Duodenal mucosa (tissue), 2 donors: Measurements from ENCODE around the gene TMEM203.

Experiments
- H3K27ac ChIP-seq: one replicate; pipeline ENCODE4 v1.7.0; 2013; ENCODE audit warnings: low read depth, low read length
- H3K27me3 ChIP-seq, 2 donors: one replicate each; pipeline ENCODE4 v1.7.0; 2013; ENCODE audit warnings: low read length in 2 of 2, control low read depth in 1 of 2; ENCODE audit not compliant: insufficient read depth in 2 of 2, control insufficient read depth in 1 of 2
- H3K36me3 ChIP-seq, 2 donors: one replicate each; pipeline ENCODE4 v1.7.0; 2013; ENCODE audit warnings: low read length in 2 of 2, control low read depth in 1 of 2; ENCODE audit not compliant: insufficient read depth in 2 of 2, control insufficient read depth in 1 of 2
- H3K4me1 ChIP-seq, 2 donors: one replicate each; pipeline ENCODE4 v1.7.0; 2013; ENCODE audit warnings: low read length in 2 of 2, control low read depth in 1 of 2; ENCODE audit not compliant: insufficient read depth in 2 of 2, control insufficient read depth in 1 of 2
- H3K4me3 ChIP-seq, 2 donors: one replicate each; pipeline ENCODE4 v1.7.0; 2013; ENCODE audit warnings: low read length in 2 of 2, low read depth in 1 of 2
- H3K9ac ChIP-seq, 2 donors: one replicate each; pipeline ENCODE4 v1.7.0; 2013; ENCODE audit warnings: low read length in 2 of 2, low read depth in 1 of 2
- H3K9me3 ChIP-seq, 2 donors: one replicate each; pipeline ENCODE4 v1.7.0; 2013; ENCODE audit warnings: low read length in 2 of 2, control low read depth in 1 of 2; ENCODE audit not compliant: control insufficient read depth in 1 of 2

Gene TMEM203

DNA sequence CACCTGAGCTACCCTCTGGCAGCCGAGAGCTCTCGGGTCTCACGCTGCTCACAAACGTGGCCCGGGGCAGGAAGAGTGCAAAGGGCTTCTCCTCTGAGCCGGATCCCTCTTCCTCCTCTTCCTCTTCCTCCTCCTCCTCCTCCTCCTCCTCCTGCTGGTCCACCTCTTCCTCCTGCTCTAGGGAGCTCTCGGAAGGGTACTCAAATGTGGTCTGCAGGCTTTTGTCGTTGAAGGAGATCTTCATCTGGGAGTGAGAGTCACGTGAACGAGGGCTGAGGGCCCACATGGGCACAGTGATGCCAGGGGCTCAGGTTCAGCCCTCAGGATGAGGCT lies 13.0 kb downstream of the TMEM203 start:
- peaks cover 13 to 30% of the 10 kb centered on the region in 2 donors for H3K36me3 ChIP-seq
- H3K4me1 ChIP-seq = peaks cover 39 to 60% of the 10 kb centered on the region in 2 donors
- no peak overlapping the region for H3K27ac ChIP-seq

DNA sequence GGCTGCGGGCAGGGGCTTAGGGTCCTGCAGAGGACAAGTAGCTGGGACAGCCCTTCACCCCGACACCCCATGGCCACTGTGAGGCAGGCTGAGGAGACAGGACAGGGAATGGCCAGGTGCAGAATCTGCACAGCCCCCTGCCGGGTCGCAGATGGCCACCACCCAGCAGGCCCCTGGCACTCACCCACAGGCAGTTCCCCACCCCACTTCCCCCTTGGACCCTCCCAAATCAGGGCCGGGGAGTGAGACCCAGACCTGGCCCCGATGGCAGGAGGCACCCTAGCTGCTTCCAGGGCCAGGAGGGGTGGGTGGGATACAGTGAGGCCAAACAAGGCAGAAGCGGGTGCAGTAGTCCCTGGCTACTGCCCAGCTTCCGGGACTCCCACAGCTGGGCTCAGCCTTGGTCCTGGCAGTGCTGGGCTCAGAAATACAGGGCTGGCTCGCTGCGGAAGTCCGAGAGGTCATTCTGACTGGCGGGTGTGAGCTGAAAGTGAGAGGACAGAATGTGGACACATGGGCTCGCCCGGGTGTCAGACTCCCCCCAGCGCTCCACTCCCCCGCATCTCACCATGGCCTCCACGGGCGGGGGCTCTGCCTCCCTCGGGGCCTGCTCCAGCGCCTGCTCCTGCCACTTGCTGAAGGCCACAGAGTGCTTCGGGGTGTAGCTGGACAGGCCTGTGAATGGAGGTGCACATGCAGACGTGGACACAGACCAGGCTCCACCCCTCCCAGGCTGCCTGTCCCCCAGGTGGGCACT lies 13.6 kb downstream of the TMEM203 start:
- no peaks in the 10 kb centered on the region for H3K9me3 ChIP-seq
- no peaks in the 10 kb centered on the region for H3K27me3 ChIP-seq
- peaks cover 14 to 35% of the 10 kb centered on the region in 2 donors for H3K36me3 ChIP-seq
- H3K9ac ChIP-seq = no peak overlapping the region
- H3K27ac ChIP-seq = no peak overlapping the region
- H3K4me1 ChIP-seq = peaks cover 44 to 65% of the 10 kb centered on the region in 2 donors
- H3K4me3 ChIP-seq = no peak overlapping the region

More for the DNA sequence above, 13.0 kb downstream of the TMEM203 start:
- H3K27me3 ChIP-seq = no peaks in the 10 kb centered on the region
- H3K9me3 ChIP-seq = no peaks in the 10 kb centered on the region
- no peak overlapping the region for H3K9ac ChIP-seq
- no peak overlapping the region for H3K4me3 ChIP-seq

DNA sequence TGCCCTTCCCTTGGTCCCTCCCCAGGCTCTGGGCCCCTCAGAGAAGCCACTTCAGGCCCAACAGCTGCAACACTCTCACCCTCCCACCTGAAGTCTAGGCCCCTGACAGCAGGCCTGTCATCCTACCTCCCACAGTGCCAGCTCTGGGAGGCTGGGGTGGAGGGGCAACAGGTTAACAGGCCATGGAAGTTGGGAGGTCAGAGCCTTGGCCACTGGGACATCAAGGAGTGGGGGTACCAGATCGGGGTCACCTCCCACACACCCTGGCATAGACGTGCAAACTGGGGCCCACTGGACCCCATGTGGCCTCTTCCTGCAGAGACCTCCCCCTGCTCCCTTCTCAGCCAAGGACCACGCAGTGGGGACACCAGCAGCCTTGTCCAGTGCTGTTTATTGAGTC lies 14.2 kb downstream of the TMEM203 start:
- Histone ChIP-seq H3K36me3 (peaks cover 18 to 41% of the 10 kb centered on the region in 2 donors), H3K9me3 (no peaks in the 10 kb centered on the region), H3K4me3 (no peak overlapping the region), H3K27me3 (no peaks in the 10 kb centered on the region), H3K4me1 (peaks cover 51 to 65% of the 10 kb centered on the region in 2 donors), H3K9ac (no peak overlapping the region), H3K27ac (no peak overlapping the region)

DNA sequence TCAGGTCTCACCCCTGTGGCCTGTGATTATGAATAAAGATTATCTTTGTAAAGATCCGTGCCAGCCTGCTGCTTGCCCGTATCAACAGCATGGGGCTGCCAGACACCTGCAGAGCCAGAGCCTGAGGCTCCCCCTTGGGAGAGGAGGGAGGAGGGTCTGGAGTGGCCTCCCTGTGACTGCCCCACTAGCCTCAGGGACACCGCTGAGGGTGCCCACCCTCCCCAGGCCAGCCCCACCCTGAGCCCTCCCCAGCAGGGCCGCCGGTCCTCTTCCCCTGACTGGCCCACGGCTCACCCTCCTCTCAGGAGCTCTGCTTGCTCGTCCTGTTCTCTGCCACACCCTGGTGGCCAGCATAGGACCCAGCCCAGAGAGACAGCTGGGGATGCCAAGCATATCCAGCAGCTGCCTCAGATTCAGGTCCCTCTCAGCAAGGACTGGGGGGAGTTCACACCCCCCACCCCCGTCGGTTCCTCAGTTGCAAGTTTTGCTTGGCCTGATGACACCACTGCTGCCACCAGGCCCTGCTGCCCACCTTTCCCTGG lies 15.1 kb downstream of the TMEM203 start:
- H3K36me3 ChIP-seq = peaks cover 18 to 49% of the 10 kb centered on the region in 2 donors
- H3K9ac ChIP-seq = no peak overlapping the region
- H3K4me3 ChIP-seq = peak overlapping the region in 1 of 2 donors; percentile 95
- no peaks in the 10 kb centered on the region for H3K9me3 ChIP-seq
- H3K27me3 ChIP-seq = no peaks in the 10 kb centered on the region
- peaks cover 44 to 61% of the 10 kb centered on the region in 2 donors for H3K4me1 ChIP-seq
- peak overlapping the region; percentile 20 for H3K27ac ChIP-seq

DNA sequence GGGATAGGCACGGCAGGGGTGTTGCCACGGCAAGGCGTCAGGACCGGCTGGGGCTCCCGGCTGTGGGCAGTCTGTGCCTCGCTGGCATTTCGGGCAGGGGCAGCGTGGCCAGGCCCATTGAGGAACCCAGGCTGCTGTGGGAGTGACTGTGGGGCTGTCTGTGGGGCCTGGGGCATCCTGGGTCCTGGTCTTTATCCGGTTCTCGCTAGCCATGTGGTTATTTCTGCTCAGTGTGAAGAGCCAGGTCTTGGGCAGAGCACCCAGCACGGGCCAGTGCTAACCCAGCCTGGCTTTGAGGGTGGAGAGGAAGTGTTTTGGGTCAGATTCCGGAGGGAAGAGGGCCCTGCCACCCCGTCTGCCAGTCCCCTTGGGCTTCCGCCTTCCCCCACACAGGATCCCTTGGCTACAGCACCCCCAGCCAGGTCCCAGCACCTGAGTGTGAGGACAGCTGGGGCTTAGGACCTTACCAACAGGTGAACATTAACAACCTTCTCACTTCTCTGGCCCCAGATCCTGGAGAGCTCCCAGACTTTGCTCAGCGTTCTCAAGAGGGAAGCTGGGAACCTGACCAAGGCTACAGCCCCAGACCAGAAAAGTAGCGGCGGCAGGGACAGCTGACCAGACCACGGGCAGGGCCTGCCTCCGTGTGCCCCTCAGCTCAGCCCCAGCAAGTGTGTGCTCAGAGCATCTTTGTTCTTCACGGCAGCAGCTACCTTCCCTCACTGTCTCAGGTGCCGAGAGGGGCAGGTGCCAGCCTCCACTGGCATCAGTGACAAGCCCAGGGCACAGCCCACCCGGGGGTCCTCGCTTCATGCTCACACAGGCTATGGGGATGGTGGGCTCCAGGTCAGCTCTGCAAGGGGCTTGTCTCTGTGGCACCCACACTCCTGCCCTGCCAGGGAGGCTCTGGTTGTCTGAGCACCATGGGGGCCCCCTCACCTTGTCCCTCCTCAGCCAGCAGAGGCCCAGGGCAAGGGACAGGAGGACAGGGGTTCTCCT lies 15.9 kb downstream of the TMEM203 start:
- Histone ChIP-seq H3K27me3 (no peaks in the 10 kb centered on the region), H3K9me3 (no peaks in the 10 kb centered on the region), H3K9ac (peak overlapping the region; percentile 72 to 98), H3K36me3 (peaks cover 18 to 57% of the 10 kb centered on the region in 2 donors), H3K4me1 (peaks cover 36 to 53% of the 10 kb centered on the region in 2 donors), H3K27ac (peak overlapping the region; percentile 95), H3K4me3 (peak overlapping the region; percentile 95 to 99)

DNA sequence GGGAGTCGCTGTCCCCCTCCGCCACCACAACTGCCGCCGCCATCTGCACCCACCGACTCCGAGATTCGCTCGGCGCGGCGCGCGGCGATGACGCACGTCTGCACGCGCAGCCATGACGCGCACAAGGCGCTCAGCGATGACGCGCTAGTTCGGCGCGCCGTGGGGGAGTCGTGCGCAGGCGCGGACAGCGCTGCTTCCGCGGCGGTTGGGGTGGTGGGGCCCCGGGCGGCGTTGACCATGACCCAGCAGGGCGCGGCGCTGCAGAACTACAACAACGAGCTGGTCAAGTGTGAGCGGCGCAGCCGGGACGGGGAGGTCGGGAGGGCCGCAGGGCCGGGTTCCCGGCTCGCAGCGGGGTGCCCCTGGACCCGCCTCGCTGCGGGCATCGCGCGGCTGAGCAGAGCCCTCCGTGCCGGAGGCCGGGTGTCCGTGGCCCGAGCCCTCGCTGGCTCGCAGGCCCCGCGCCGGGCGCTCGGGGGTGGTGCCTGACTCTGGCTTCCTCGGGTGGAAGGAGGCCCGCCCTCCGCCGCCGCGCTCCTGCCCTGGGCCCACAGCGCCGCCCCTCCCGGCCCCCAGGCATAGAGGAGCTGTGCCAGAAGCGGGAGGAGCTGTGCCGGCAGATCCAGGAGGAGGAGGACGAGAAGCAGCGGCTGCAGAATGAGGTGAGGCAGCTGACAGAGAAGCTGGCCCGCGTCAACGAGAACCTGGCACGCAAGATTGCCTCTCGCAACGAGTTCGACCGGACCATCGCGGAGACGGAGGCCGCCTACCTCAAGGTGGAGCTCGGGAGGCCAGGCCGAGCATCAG lies 16.8 kb downstream of the TMEM203 start, which contains the start of the genes ANAPC2 and SSNA1:
TSS of gene ANAPC2 (minus strand) at position 71 of the 807 bp plus-strand sequence. CDS start at position 43, 28 bp downstream.
TSS of gene SSNA1 (plus strand) at position 187 of the 807 bp plus-strand sequence. CDS start at position 238, 51 bp downstream.
- H3K4me1 ChIP-seq = peaks cover 35 to 50% of the 10 kb centered on the region in 2 donors

DNA sequence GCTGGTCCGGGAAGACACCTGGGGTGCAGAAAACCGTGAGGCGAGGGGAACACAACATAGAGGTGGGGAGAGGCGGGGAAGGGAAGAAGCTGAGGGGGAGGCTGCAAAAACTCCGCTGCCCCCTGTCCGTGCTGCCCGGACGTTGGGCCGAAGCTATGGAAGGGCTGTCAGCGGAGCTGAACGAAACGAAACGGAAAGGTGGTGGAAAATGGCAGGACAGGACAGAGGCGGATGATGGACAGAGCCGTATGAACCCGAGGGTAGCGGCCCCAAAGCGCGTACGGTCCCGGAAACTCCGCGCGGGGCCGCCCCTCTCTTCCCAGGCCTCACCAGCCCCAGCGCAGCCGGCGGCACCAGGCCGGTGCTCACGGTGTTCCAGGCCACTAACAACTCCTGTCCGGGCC lies 17.4 kb downstream of the TMEM203 start:
- H3K36me3 ChIP-seq = peaks cover 28 to 72% of the 10 kb centered on the region in 2 donors
- peaks cover 35 to 50% of the 10 kb centered on the region in 2 donors for H3K4me1 ChIP-seq
- peak overlapping the region; percentile 95 to 99 for H3K4me3 ChIP-seq
- peak overlapping the region; percentile 72 to 98 for H3K9ac ChIP-seq
- H3K27me3 ChIP-seq = no peaks in the 10 kb centered on the region
- H3K9me3 ChIP-seq = no peaks in the 10 kb centered on the region
- H3K27ac ChIP-seq = peak overlapping the region; percentile 95

More for the DNA sequence above, 16.8 kb downstream of the TMEM203 start, which contains the start of the genes ANAPC2 and SSNA1:
- Histone ChIP-seq H3K9ac (peak within 1 kb of the TSS; percentile 72 to 98), H3K27ac (peak within 1 kb of the TSS; percentile 95), H3K9me3 (no peaks in the 10 kb centered on the region), H3K36me3 (peaks cover 23 to 66% of the 10 kb centered on the region in 2 donors), H3K27me3 (no peaks in the 10 kb centered on the region), H3K4me3 (peak within 1 kb of the TSS; percentile 95 to 99)

DNA sequence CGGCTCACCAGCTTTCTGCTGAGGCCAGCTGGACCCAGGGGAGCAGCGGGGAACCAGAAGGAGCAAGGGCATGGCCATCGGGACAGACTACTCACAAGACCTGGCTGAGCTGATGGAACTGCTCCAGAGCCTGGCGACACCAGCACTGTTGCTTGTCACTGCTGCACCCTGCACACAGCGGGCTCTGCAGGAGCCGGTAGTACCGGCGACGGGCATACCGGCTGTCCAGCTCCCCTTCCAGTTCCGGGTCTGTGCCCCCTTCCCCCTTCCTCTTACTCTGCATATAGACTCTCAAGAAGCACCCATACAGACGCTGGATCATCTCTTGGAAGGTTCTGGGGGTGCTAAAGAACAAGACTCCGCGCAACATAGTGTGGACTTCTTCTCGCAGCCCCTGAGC lies 18.1 kb downstream of the TMEM203 start:
- no peaks in the 10 kb centered on the region for H3K27me3 ChIP-seq
- H3K4me1 ChIP-seq = peaks cover 35 to 50% of the 10 kb centered on the region in 2 donors
- H3K9ac ChIP-seq = peak overlapping the region; percentile 72 to 98
- H3K36me3 ChIP-seq = peaks cover 25 to 73% of the 10 kb centered on the region in 2 donors
- H3K9me3 ChIP-seq = no peaks in the 10 kb centered on the region
- H3K27ac ChIP-seq = no peak overlapping the region
- H3K4me3 ChIP-seq = peak overlapping the region; percentile 95 to 99

DNA sequence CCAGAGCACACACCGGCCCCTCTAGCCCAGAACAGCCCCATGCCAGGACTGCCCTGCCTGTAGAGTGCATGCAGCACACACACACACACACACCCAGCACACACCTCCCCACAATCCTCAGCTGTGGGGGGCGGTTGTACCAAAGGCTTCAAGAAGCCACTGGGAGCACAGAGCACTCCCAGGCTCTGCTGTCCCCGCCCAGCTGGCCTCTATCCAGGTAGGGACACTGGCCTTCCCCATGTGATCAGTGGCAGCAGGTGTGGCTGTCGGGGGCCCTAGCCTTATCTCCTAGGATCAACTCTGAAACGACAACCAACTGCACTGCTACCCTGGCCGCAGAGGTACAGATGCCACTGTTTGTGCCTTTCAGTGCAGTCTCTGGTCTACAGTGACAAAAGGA lies 19.1 kb downstream of the TMEM203 start:
- Histone ChIP-seq H3K4me1 (peaks cover 35 to 46% of the 10 kb centered on the region in 2 donors), H3K9ac (no peak overlapping the region), H3K9me3 (no peaks in the 10 kb centered on the region), H3K36me3 (peaks cover 23 to 68% of the 10 kb centered on the region in 2 donors), H3K27ac (no peak overlapping the region), H3K4me3 (peak overlapping the region in 1 of 2 donors; percentile 99), H3K27me3 (no peaks in the 10 kb centered on the region)
